Measurements from ENCODE around the gene TUG1. TPM values are rescaled to one million over a fixed set of nuclear protein-coding genes. Genes with fewer than 3 reads are reported as not detected.

TUG1 gene
- total and polyA plus RNA-seq, 4 donors: 11.3 to 32.9 (median 18.2) TPM

DNA sequence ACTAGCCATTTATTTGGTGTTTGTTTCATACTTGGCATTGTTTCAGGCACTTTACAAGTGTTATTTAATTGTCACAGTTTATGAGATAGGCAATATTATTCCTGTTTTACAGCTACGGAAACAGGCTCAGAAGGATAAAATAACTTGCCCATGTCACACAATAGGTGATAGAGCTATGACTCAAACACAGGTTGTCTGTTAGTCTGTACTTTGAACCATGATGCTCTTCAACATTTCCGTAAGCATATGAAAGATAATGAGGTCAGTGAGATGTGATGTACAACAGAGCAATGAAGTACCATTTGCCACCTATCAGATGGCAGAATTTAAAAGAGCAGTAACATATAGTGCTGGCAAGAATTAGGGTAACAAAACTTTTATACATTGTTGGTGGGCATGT is 15.3 kb downstream of the TUG1 start:
- Histone ChIP-seq H3K27ac (ENCODE audit: low read depth in 1 of 2, low read length in 2 of 2) (no peak overlapping the region), H3K27me3 (ENCODE audit: control insufficient read depth in 4 of 4, insufficient read depth in 4 of 4, low read length in 3 of 4) (no peaks in the 10 kb centered on the region), H3K4me3 (ENCODE audit: low read depth in 1 of 3, low read length in 3 of 3) (no peak overlapping the region), H3K36me3 (ENCODE audit: control insufficient read depth in 4 of 4, insufficient read depth in 3 of 4, low read depth in 1 of 4, low read length in 3 of 4) (no peaks in the 10 kb centered on the region), H3K9ac (ENCODE audit: low read depth in 1 of 2, low read length in 2 of 2) (no peak overlapping the region), H3K9me3 (ENCODE audit: control insufficient read depth in 4 of 4, low read length in 3 of 4) (no peaks in the 10 kb centered on the region), H3K4me1 (ENCODE audit: control insufficient read depth in 4 of 4, insufficient read depth in 4 of 4, low read length in 3 of 4) (no peaks in the 10 kb centered on the region)
- TF ChIP-seq FOXA1 (IDR thresholded peaks at IDR 0.05) (no peak), HNF4A (conservative IDR thresholded peaks at IDR 0.05) (peak; percentile 24 to 30)
- 64% methylated on average over 2 of the region's 2 CpGs for WGBS
- no peak for DNase-seq (ENCODE audit: low spot score)

DNA sequence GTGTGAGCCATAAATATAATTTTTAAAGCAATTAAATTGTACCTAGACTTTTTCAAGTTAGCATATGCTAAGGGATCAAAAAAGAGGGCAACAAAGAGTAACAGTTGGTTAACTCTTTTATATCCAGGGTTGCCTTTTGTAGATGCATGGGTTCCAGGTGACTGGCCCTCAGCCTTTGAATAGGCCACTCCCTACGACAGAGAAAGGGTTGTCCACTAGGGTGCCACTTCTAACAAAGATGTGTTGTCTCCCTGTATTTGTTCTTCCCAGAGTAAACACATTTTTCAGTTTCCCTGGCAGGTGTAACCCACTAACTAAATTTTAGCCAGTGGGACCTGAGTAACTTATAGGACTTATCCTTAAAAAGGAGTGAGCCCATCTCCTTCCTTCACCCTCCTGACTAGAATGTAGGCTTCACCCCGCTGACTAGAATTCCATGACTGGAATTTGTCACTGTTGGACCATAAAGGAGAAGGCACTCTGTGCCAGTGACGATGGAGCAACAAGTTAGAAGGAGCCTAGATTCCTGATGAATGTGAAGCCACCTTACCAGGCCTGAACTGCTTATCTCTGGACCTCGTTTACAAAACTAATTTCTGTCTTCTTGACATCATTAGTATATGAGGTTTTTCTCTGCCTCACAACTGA is 16.6 kb downstream of the TUG1 start:
- Histone ChIP-seq H3K9ac (ENCODE audit: low read depth in 1 of 2, low read length in 2 of 2) (no peak overlapping the region), H3K4me3 (ENCODE audit: low read depth in 1 of 3, low read length in 3 of 3) (no peak overlapping the region), H3K27me3 (ENCODE audit: control insufficient read depth in 4 of 4, insufficient read depth in 4 of 4, low read length in 3 of 4) (no peaks in the 10 kb centered on the region), H3K9me3 (ENCODE audit: control insufficient read depth in 4 of 4, low read length in 3 of 4) (no peaks in the 10 kb centered on the region), H3K4me1 (ENCODE audit: control insufficient read depth in 4 of 4, insufficient read depth in 4 of 4, low read length in 3 of 4) (no peaks in the 10 kb centered on the region), H3K36me3 (ENCODE audit: control insufficient read depth in 4 of 4, insufficient read depth in 3 of 4, low read depth in 1 of 4, low read length in 3 of 4) (no peaks in the 10 kb centered on the region), H3K27ac (ENCODE audit: low read depth in 1 of 2, low read length in 2 of 2) (no peak overlapping the region)
- no peak for TF ChIP-seq HNF4G (IDR thresholded peaks at IDR 0.05)
- TF ChIP-seq, protein P1, sequence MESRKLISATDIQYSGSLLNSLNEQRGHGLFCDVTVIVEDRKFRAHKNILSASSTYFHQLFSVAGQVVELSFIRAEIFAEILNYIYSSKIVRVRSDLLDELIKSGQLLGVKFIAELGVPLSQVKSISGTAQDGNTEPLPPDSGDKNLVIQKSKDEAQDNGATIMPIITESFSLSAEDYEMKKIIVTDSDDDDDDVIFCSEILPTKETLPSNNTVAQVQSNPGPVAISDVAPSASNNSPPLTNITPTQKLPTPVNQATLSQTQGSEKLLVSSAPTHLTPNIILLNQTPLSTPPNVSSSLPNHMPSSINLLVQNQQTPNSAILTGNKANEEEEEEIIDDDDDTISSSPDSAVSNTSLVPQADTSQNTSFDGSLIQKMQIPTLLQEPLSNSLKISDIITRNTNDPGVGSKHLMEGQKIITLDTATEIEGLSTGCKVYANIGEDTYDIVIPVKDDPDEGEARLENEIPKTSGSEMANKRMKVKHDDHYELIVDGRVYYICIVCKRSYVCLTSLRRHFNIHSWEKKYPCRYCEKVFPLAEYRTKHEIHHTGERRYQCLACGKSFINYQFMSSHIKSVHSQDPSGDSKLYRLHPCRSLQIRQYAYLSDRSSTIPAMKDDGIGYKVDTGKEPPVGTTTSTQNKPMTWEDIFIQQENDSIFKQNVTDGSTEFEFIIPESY (IDR thresholded peaks at IDR 0.05): no peak
- no peak for TF ChIP-seq FOXA2 (IDR thresholded peaks at IDR 0.05)
- TF ChIP-seq, protein P2, sequence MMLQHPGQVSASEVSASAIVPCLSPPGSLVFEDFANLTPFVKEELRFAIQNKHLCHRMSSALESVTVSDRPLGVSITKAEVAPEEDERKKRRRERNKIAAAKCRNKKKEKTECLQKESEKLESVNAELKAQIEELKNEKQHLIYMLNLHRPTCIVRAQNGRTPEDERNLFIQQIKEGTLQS (IDR thresholded peaks at IDR 0.05): no peak
- 76% methylated on average over 4 of the region's 4 CpGs for WGBS
- no peak for DNase-seq (ENCODE audit: low spot score)

DNA sequence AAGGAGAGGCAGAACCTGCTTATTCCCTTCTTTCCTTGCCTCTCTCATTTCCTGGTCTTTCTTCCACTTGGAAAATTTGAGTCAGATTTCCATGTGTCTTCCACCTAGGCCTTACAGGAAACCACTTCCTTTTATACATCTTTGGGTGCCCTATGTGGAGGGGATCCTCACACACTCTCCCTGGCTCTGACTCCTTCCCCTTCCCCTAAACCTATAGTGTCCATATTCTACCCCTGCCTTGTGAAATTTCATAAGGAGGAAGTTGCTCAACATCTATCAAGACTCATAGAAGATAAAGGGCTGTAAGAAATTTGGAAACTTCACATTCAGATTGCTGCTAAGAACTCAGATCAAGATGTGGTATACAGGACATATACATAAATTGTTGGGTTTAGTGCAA is 20.4 kb downstream of the TUG1 start:
- Histone ChIP-seq H3K36me3 (ENCODE audit: control insufficient read depth in 4 of 4, insufficient read depth in 3 of 4, low read depth in 1 of 4, low read length in 3 of 4) (no peaks in the 10 kb centered on the region), H3K9ac (ENCODE audit: low read depth in 1 of 2, low read length in 2 of 2) (no peak overlapping the region), H3K27me3 (ENCODE audit: control insufficient read depth in 4 of 4, insufficient read depth in 4 of 4, low read length in 3 of 4) (no peaks in the 10 kb centered on the region), H3K4me1 (ENCODE audit: control insufficient read depth in 4 of 4, insufficient read depth in 4 of 4, low read length in 3 of 4) (no peaks in the 10 kb centered on the region), H3K9me3 (ENCODE audit: control insufficient read depth in 4 of 4, low read length in 3 of 4) (no peaks in the 10 kb centered on the region), H3K4me3 (ENCODE audit: low read depth in 1 of 3, low read length in 3 of 3) (no peak overlapping the region), H3K27ac (ENCODE audit: low read depth in 1 of 2, low read length in 2 of 2) (no peak overlapping the region)
- TF ChIP-seq FOXA2 (IDR thresholded peaks at IDR 0.05) (no peak), TAF1 (conservative IDR thresholded peaks at IDR 0.05) (no peak), HNF4G (IDR thresholded peaks at IDR 0.05) (no peak), YY1 (IDR thresholded peaks at IDR 0.05) (no peak), NR2F2 (IDR thresholded peaks at IDR 0.05) (no peak), GABPA (IDR thresholded peaks at IDR 0.05 in 1 of 2, conservative IDR thresholded peaks at IDR 0.05 in 1 of 2) (no peak), JUND (IDR thresholded peaks at IDR 0.05) (no peak), EGR1 (IDR thresholded peaks at IDR 0.05; ENCODE audit: low read depth in 2 of 2) (no peak), FOXA1 (IDR thresholded peaks at IDR 0.05) (no peak), RXRA (IDR thresholded peaks at IDR 0.05) (no peak), HNF4A (conservative IDR thresholded peaks at IDR 0.05) (no peak)
- TF ChIP-seq, protein P1 (IDR thresholded peaks at IDR 0.05): no peak
- TF ChIP-seq, protein P3, sequence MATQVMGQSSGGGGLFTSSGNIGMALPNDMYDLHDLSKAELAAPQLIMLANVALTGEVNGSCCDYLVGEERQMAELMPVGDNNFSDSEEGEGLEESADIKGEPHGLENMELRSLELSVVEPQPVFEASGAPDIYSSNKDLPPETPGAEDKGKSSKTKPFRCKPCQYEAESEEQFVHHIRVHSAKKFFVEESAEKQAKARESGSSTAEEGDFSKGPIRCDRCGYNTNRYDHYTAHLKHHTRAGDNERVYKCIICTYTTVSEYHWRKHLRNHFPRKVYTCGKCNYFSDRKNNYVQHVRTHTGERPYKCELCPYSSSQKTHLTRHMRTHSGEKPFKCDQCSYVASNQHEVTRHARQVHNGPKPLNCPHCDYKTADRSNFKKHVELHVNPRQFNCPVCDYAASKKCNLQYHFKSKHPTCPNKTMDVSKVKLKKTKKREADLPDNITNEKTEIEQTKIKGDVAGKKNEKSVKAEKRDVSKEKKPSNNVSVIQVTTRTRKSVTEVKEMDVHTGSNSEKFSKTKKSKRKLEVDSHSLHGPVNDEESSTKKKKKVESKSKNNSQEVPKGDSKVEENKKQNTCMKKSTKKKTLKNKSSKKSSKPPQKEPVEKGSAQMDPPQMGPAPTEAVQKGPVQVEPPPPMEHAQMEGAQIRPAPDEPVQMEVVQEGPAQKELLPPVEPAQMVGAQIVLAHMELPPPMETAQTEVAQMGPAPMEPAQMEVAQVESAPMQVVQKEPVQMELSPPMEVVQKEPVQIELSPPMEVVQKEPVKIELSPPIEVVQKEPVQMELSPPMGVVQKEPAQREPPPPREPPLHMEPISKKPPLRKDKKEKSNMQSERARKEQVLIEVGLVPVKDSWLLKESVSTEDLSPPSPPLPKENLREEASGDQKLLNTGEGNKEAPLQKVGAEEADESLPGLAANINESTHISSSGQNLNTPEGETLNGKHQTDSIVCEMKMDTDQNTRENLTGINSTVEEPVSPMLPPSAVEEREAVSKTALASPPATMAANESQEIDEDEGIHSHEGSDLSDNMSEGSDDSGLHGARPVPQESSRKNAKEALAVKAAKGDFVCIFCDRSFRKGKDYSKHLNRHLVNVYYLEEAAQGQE (IDR thresholded peaks at IDR 0.05): no peak
- TF ChIP-seq, protein P4, sequence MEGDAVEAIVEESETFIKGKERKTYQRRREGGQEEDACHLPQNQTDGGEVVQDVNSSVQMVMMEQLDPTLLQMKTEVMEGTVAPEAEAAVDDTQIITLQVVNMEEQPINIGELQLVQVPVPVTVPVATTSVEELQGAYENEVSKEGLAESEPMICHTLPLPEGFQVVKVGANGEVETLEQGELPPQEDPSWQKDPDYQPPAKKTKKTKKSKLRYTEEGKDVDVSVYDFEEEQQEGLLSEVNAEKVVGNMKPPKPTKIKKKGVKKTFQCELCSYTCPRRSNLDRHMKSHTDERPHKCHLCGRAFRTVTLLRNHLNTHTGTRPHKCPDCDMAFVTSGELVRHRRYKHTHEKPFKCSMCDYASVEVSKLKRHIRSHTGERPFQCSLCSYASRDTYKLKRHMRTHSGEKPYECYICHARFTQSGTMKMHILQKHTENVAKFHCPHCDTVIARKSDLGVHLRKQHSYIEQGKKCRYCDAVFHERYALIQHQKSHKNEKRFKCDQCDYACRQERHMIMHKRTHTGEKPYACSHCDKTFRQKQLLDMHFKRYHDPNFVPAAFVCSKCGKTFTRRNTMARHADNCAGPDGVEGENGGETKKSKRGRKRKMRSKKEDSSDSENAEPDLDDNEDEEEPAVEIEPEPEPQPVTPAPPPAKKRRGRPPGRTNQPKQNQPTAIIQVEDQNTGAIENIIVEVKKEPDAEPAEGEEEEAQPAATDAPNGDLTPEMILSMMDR (IDR thresholded peaks at IDR 0.05; ENCODE audit: low read depth, low read length, missing input control): no peak
- TF ChIP-seq, protein P2 (IDR thresholded peaks at IDR 0.05): no peak
- TF ChIP-seq, protein P5, sequence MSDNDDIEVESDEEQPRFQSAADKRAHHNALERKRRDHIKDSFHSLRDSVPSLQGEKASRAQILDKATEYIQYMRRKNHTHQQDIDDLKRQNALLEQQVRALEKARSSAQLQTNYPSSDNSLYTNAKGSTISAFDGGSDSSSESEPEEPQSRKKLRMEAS (IDR thresholded peaks at IDR 0.05): no peak
- no peak for DNase-seq (ENCODE audit: low spot score)
